Germinal center (tissue), 1 donor: Measurements from ENCODE around the gene CACNA1I.

Source experiments
- DNase-seq: peaks from one replicate; pipeline ENCODE4 v3.0.0; 2012; ENCODE audit warnings: mixed read lengths, low spot score

CACNA1I gene

GRCh38 chr22:39669432-39669831, 98.9 kb downstream of the CACNA1I start:
- no peak for DNase-seq

GRCh38 chr22:39671936-39672335, 101.4 kb downstream of the CACNA1I start:
- DNase-seq: no peak

GRCh38 chr22:39674536-39674935, 104.0 kb downstream of the CACNA1I start:
- DNase-seq: no peak

DNA sequence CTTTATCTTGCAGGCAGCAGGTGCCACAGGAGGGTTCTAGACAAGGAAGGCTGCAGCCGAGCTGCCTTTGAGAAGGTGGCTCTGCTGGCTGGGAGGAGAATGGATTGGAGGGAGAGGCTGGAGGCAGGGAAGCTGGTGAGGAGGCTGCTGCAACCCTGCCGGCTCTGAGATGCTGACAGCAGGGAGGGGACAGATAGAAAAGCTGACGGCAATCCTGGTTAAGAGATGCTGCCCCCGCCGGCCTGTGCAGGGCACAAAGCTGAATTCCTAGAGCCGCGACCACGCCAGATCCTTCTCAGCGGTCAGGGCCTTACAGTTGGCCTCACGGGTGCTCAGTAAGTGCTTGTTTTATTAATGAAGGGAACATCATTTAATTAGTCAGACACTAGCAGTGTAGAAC, 105.4 kb downstream of the CACNA1I start:
- DNase-seq: no peak

DNA sequence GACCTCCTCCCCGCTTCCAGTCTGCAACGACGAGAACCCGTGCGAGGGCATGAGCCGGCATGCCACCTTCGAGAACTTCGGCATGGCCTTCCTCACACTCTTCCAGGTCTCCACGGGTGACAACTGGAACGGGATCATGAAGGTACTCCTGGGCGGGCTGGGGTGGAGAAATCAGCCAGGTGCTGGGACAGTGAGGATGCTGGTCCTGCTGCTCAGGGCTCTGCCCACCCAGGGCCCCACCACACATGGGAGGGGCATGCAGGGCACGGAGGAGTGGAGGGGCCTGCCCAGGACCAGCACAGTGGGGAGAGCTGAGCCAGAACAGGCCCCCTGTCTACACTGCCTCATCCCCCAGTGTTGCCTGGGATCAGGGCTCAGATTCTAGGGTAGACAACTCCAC, 107.4 kb downstream of the CACNA1I start:
- no peak for DNase-seq

DNA sequence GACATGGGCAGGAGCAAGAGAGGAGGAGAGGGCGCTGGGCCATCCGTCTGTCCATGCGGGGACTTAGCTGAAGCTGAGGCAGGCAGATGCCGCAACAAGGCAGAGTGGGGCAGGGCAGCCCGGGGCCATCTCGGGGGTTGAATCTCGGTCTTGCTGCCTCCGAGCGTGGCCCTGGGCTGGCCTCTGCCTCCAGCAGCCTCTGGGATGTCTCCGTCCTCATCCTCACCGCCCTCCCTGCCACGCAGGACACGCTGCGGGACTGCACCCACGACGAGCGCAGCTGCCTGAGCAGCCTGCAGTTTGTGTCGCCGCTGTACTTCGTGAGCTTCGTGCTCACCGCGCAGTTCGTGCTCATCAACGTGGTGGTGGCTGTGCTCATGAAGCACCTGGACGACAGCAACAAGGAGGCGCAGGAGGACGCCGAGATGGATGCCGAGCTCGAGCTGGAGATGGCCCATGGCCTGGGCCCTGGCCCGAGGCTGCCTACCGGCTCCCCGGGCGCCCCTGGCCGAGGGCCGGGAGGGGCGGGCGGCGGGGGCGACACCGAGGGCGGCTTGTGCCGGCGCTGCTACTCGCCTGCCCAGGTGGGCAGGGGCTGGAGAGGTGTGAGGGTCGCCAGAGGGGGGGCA, 108.4 kb downstream of the CACNA1I start:
- DNase-seq: no peak

GRCh38 chr22:39679652-39680051, 109.1 kb downstream of the CACNA1I start:
- DNase-seq: no peak

- no peak for DNase-seq
Observed at GRCh38 chr22:39680486-39680885, 109.9 kb downstream of the CACNA1I start.

GRCh38 chr22:39681038-39681861, 110.7 kb downstream of the CACNA1I start:
- DNase-seq: no peak

GRCh38 chr22:39682994-39683393, 112.4 kb downstream of the CACNA1I start:
- no peak for DNase-seq

- DNase-seq: no peak
Observed at GRCh38 chr22:39683639-39684038, 113.1 kb downstream of the CACNA1I start.

GRCh38 chr22:39684702-39685281, 114.2 kb downstream of the CACNA1I start:
- no peak for DNase-seq

GRCh38 chr22:39685336-39686177, 115.0 kb downstream of the CACNA1I start:
- DNase-seq: no peak

GRCh38 chr22:39686178-39686620, 115.6 kb downstream of the CACNA1I start:
- DNase-seq: no peak

GRCh38 chr22:39686776-39687525, 116.4 kb downstream of the CACNA1I start:
- no peak for DNase-seq

DNA sequence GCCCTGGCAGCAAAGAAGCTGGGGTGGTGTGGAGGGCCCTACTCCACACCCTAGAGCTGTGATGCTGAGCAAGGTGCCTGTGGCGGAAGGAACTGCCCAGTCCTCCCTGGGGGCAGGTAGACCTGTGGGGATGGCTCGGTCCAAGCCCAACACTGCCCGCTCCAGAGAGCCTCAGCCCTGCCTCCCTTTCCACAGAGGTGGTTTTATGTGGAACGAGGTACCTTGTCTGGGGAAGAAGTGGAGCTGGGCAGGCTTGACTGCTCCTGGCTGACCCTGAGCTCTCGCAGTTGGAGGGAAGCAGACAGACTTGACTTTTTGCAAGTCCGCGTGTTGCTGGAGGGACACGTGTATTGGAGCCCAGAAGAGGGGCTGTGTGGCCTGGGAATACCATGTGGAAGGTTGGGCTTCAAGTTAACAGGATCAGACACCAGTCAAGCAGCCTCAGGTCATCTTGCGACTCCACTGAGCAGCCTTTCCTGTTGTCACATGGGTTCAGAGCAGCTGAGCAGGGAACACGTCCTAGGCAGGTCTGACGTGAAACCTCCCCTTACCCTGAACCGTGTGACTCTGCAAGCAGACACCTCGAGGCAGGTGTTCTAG, 117.7 kb downstream of the CACNA1I start:
- DNase-seq: no peak

GRCh38 chr22:39689421-39689820, 118.9 kb downstream of the CACNA1I start:
- DNase-seq: no peak

GRCh38 chr22:39690881-39691605, 120.5 kb downstream of the CACNA1I start:
- no peak for DNase-seq

DNA sequence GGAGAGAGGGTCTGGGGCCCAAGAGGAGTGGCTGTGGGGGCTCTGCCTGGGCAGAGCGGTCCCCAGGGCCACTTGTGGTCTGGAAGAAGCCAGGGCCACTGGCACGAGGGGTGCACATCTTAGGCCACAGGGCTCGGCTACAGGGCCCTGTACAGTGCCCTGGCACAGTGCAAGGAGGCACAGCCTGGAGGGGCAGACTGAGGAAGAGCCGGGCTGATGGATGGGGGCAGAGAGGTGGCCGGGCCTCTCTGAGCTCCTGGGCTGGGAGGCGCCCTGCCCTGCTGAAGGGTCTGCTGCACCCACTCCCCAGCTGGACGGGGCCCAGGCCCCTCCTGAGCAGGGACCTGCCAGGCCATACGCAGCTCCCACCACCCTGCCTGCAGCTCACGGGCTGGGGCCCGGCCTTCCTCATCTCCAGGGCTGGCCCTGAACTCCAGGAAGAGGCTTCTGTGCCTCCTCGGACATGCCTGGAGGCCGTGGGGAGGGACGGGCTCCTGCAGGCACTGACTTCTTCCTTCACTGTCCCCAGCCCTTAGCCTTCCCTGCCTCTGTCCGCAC, 123.5 kb downstream of the CACNA1I start:
- DNase-seq: no peak

DNA sequence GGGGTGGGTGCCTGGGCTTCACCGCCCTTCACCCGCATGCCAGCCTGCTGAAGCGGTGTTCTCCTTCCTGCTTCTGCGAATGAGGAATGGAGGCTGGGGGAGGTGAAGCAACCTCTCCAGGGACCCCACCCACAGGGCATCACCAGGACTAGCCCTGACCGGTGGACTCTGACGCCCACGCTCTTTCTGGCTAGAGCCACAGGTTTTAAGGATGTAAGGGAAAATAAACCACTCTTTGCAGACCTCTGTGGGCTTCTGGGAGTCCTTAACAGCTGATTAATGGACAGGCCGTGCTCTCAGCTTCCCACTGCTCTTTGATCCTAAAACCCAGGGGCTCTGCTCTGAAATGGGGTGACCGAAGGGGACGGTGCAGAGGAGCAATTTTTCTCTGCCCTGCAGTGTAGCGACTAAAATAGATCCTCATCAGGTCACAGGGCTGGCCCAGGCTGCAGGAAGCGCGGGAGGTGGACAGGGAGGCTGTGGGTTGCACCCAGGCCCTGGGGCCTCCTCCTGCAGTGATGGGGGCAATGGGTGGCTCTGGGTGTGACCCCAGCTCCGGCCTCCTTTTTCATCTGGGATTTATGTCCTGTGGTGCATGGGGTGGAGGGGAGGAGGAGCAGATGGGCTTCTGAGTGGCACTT, 127.4 kb downstream of the CACNA1I start:
- no peak for DNase-seq
